HepG2 (cell line): ENCODE results near the gene MCAM. TPM values are rescaled to one million over a fixed set of nuclear protein-coding genes. Genes with fewer than 3 reads are reported as not detected.

Experiments
- ASH2L ChIP-seq: fragments of 300-600, 200-600 bp; sonication (generic); IDR thresholded peaks from 2 replicates; pipeline ENCODE4 v1.7.0; 2017; ENCODE audit warnings: low read depth, mild to moderate bottlenecking, moderate library complexity, mixed read lengths, low read length; ENCODE audit not compliant: insufficient read length
- ETV5 ChIP-seq: IDR thresholded peaks from 2 replicates; pipeline ENCODE4 v1.6.1; 2018; ENCODE audit warnings: missing biosample characterization, missing genetic modification reagents, inconsistent platforms, borderline replicate concordance
- GATAD2A ChIP-seq: IDR thresholded peaks from 2 replicates; pipeline ENCODE4 v1.6.1; 2016
- JUNB ChIP-seq: sonication (generic); formaldehyde crosslinking; IDR thresholded peaks from 2 replicates; pipeline ENCODE4 v1.8.0; 2022; ENCODE audit warnings: missing genetic modification reagents, mild to moderate bottlenecking, borderline replicate concordance
- KLF6 ChIP-seq: IDR thresholded peaks from 2 replicates; pipeline ENCODE4 v1.8.0; 2016; ENCODE audit warnings: missing biosample characterization, missing genetic modification reagents
- KMT2A ChIP-seq: sonication (generic); formaldehyde crosslinking; IDR thresholded peaks from 2 replicates; pipeline ENCODE4 v1.4.0; 2020; ENCODE audit warnings: missing genetic modification reagents
- MXD4 ChIP-seq: IDR thresholded peaks from 2 replicates; pipeline ENCODE4 v1.6.1; 2016; ENCODE audit warnings: mild to moderate bottlenecking, missing biosample characterization, missing genetic modification reagents
- NCOA5 ChIP-seq: sonication (generic); formaldehyde crosslinking; IDR thresholded peaks from 2 replicates; pipeline ENCODE4 v1.4.0; 2020; ENCODE audit warnings: missing genetic modification reagents
- NR1H2 ChIP-seq: sonication (generic); formaldehyde crosslinking; IDR thresholded peaks from 2 replicates; pipeline ENCODE4 v1.8.1; 2022; ENCODE audit warnings: low read depth, missing genetic modification reagents, borderline replicate concordance
- NR2C2 ChIP-seq: sonication (generic); formaldehyde crosslinking; IDR thresholded peaks from 2 replicates; pipeline ENCODE4 v1.4.0; 2020; ENCODE audit warnings: missing genetic modification reagents, mild to moderate bottlenecking, moderate library complexity, borderline replicate concordance
- RARA ChIP-seq: IDR thresholded peaks from 2 replicates; pipeline ENCODE4 v1.6.1; 2016; ENCODE audit warnings: missing genetic modification reagents, missing compliant biosample characterization
- TRIM22 ChIP-seq: fragments of 450-650 bp; IDR thresholded peaks from 2 replicates; pipeline ENCODE4 v1.6.1; 2017
- ZNF136 ChIP-seq: sonication (generic); formaldehyde crosslinking; IDR thresholded peaks from 2 replicates; pipeline ENCODE4 v1.8.1; 2022; ENCODE audit warnings: low read depth, mild to moderate bottlenecking, moderate library complexity, missing genetic modification reagents
- ZNF282 ChIP-seq: fragments of 450-650 bp; IDR thresholded peaks from 2 replicates; pipeline ENCODE4 v1.6.1; 2018; ENCODE audit not compliant: partially characterized antibody
- ZNF317 ChIP-seq: sonication (generic); formaldehyde crosslinking; IDR thresholded peaks from 2 replicates; pipeline ENCODE4 v1.5.0; 2020; ENCODE audit warnings: mild to moderate bottlenecking, missing genetic modification reagents
- ZNF713 ChIP-seq: sonication (generic); formaldehyde crosslinking; IDR thresholded peaks from 2 replicates; pipeline ENCODE4 v1.4.0; 2020; ENCODE audit warnings: mild to moderate bottlenecking, missing genetic modification reagents
- ZNF746 ChIP-seq: sonication (generic); formaldehyde crosslinking; IDR thresholded peaks from 2 replicates; pipeline ENCODE4 v1.8.0; 2022; ENCODE audit warnings: mild to moderate bottlenecking, missing genetic modification reagents
- ZNF75D ChIP-seq: sonication (generic); formaldehyde crosslinking; IDR thresholded peaks from 2 replicates; pipeline ENCODE4 v1.8.1; 2023; ENCODE audit warnings: missing genetic modification reagents, mild to moderate bottlenecking, borderline replicate concordance
- polyA plus RNA-seq, 8 experiments: library from polyadenylated mRNA; depleted of rRNA in 3 of 8; stranded (reverse) in 7 of 8; unstranded in 1 of 8; fragments of >200 nt; fragmentation: Illumina TruSeq in 4 of 8; extraction: Trizol in 4 of 8; gene quantifications; 2 replicates each; pipeline versions ENCODE4 v1.2.1 to v1.2.3, GENCODE V29; 2011 to 2016; ENCODE audit warnings: low read depth in 4 of 8, missing spikeins in 1 of 8, mixed read lengths in 1 of 8; ENCODE audit not compliant: insufficient read depth in 1 of 8
- total RNA-seq, 5 experiments: library from RNA; depleted of rRNA; stranded (reverse); fragments of >200 nt; fragmentation: Illumina TruSeq; extraction: Trizol; gene quantifications; 2 replicates each; pipeline ENCODE4 v1.2.3, GENCODE V29; 2016; ENCODE audit warnings: low read depth in 1 of 5
- TF ChIP-seq, protein P1 (sequence below): IDR thresholded peaks from 2 replicates; pipeline ENCODE4 v1.4.0; 2020; ENCODE audit warnings: mild to moderate bottlenecking, missing genetic modification reagents
- TF ChIP-seq, protein P2 (sequence below): sonication (generic); formaldehyde crosslinking; IDR thresholded peaks from 2 replicates; pipeline ENCODE4 v1.8.1; 2023; ENCODE audit warnings: mild to moderate bottlenecking, missing genetic modification reagents
- TF ChIP-seq, protein P3 (sequence below): sonication (generic); formaldehyde crosslinking; IDR thresholded peaks from 2 replicates; pipeline ENCODE4 v1.5.0; 2020; ENCODE audit warnings: mild to moderate bottlenecking, missing genetic modification reagents

The MCAM gene
- total and polyA plus RNA-seq, 2 of the 13 experiments (the other 11 are each of a cell fraction or from before 2014, with no cell fraction given) = 12.1 to 15.2 TPM

GRCh38 chr11:119340335-119341221, 23.6 kb upstream of the MCAM start, which contains the start of gene C1QTNF5 (continued):
- TF ChIP-seq, protein P1, sequence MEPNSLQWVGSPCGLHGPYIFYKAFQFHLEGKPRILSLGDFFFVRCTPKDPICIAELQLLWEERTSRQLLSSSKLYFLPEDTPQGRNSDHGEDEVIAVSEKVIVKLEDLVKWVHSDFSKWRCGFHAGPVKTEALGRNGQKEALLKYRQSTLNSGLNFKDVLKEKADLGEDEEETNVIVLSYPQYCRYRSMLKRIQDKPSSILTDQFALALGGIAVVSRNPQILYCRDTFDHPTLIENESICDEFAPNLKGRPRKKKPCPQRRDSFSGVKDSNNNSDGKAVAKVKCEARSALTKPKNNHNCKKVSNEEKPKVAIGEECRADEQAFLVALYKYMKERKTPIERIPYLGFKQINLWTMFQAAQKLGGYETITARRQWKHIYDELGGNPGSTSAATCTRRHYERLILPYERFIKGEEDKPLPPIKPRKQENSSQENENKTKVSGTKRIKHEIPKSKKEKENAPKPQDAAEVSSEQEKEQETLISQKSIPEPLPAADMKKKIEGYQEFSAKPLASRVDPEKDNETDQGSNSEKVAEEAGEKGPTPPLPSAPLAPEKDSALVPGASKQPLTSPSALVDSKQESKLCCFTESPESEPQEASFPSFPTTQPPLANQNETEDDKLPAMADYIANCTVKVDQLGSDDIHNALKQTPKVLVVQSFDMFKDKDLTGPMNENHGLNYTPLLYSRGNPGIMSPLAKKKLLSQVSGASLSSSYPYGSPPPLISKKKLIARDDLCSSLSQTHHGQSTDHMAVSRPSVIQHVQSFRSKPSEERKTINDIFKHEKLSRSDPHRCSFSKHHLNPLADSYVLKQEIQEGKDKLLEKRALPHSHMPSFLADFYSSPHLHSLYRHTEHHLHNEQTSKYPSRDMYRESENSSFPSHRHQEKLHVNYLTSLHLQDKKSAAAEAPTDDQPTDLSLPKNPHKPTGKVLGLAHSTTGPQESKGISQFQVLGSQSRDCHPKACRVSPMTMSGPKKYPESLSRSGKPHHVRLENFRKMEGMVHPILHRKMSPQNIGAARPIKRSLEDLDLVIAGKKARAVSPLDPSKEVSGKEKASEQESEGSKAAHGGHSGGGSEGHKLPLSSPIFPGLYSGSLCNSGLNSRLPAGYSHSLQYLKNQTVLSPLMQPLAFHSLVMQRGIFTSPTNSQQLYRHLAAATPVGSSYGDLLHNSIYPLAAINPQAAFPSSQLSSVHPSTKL (CRISPR knock-in tag) = no peak
- TF ChIP-seq MXD4 (CRISPR knock-in tag) (no peak), ZNF75D (CRISPR knock-in tag) (no peak), ZNF317 (CRISPR knock-in tag) (no peak), KLF6 (no peak), ZNF746 (CRISPR knock-in tag) (no peak), ETV5 (CRISPR knock-in tag) (no peak), NR2C2 (CRISPR knock-in tag) (no peak), ASH2L (no peak), NCOA5 (no peak), GATAD2A (CRISPR knock-in tag) (no peak), KMT2A (CRISPR knock-in tag) (no peak), ZNF136 (CRISPR knock-in tag) (no peak), RARA (no peak), ZNF713 (CRISPR knock-in tag) (no peak), JUNB (CRISPR knock-in tag) (no peak), NR1H2 (CRISPR knock-in tag) (no peak), ZNF282 (no peak), TRIM22 (no peak)
- TF ChIP-seq, protein P2, sequence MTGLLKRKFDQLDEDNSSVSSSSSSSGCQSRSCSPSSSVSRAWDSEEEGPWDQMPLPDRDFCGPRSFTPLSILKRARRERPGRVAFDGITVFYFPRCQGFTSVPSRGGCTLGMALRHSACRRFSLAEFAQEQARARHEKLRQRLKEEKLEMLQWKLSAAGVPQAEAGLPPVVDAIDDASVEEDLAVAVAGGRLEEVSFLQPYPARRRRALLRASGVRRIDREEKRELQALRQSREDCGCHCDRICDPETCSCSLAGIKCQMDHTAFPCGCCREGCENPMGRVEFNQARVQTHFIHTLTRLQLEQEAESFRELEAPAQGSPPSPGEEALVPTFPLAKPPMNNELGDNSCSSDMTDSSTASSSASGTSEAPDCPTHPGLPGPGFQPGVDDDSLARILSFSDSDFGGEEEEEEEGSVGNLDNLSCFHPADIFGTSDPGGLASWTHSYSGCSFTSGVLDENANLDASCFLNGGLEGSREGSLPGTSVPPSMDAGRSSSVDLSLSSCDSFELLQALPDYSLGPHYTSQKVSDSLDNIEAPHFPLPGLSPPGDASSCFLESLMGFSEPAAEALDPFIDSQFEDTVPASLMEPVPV = no peak
- TF ChIP-seq, protein P3, sequence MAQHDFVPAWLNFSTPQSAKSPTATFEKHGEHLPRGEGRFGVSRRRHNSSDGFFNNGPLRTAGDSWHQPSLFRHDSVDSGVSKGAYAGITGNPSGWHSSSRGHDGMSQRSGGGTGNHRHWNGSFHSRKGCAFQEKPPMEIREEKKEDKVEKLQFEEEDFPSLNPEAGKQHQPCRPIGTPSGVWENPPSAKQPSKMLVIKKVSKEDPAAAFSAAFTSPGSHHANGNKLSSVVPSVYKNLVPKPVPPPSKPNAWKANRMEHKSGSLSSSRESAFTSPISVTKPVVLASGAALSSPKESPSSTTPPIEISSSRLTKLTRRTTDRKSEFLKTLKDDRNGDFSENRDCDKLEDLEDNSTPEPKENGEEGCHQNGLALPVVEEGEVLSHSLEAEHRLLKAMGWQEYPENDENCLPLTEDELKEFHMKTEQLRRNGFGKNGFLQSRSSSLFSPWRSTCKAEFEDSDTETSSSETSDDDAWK (CRISPR knock-in tag) = no peak
